IPS-20b (cell line): ENCODE measurements around the gene GPR143.

Source experiments
- H3K27ac ChIP-seq: one replicate; pipeline ENCODE4 v1.5.1; 2013; ENCODE audit warnings: low read length
- H3K27me3 ChIP-seq: 2 replicates; pipeline ENCODE4 v1.6.1; 2013; ENCODE audit warnings: mild to moderate bottlenecking, low read length, inconsistent platforms; ENCODE audit not compliant: insufficient read depth
- H3K36me3 ChIP-seq: 2 replicates; pipeline ENCODE4 v1.6.1; 2013; ENCODE audit warnings: low read depth, mild to moderate bottlenecking, inconsistent platforms, low read length, moderate library complexity; ENCODE audit not compliant: insufficient read depth
- H3K4me1 ChIP-seq: 2 replicates; pipeline ENCODE4 v1.6.1; 2013; ENCODE audit warnings: mild to moderate bottlenecking, control low read depth, inconsistent platforms, low read length, moderate library complexity; ENCODE audit not compliant: insufficient read depth
- H3K4me3 ChIP-seq: 2 replicates; pipeline ENCODE4 v1.5.1; 2013; ENCODE audit warnings: mild to moderate bottlenecking, low read length, inconsistent platforms
- H3K9ac ChIP-seq: 2 replicates; pipeline ENCODE4 v1.6.1; 2013; ENCODE audit warnings: low read depth, mild to moderate bottlenecking, inconsistent platforms, low read length, moderate library complexity
- H3K9me3 ChIP-seq: 2 replicates; pipeline ENCODE4 v1.6.1; 2013; ENCODE audit warnings: mild to moderate bottlenecking, low read depth, low read length, inconsistent platforms; ENCODE audit not compliant: insufficient read depth

The GPR143 gene

GRCh38 chrX:9681422-9681821 lies 84.2 kb downstream of the GPR143 start:
- H3K4me1 ChIP-seq = no peaks in the 10 kb centered on the region
- no peak overlapping the region for H3K27ac ChIP-seq
- no peaks in the 10 kb centered on the region for H3K36me3 ChIP-seq
- H3K9ac ChIP-seq = no peak overlapping the region
- no peaks in the 10 kb centered on the region for H3K27me3 ChIP-seq
- no peaks in the 10 kb centered on the region for H3K9me3 ChIP-seq
- H3K4me3 ChIP-seq = no peak overlapping the region

GRCh38 chrX:9681011-9681410 lies 84.6 kb downstream of the GPR143 start:
- Histone ChIP-seq H3K27ac (no peak overlapping the region), H3K4me3 (no peak overlapping the region), H3K27me3 (no peaks in the 10 kb centered on the region), H3K9me3 (no peaks in the 10 kb centered on the region), H3K4me1 (no peaks in the 10 kb centered on the region), H3K36me3 (no peaks in the 10 kb centered on the region), H3K9ac (no peak overlapping the region)

GRCh38 chrX:9678215-9678965 lies 87.3 kb downstream of the GPR143 start:
- Histone ChIP-seq H3K36me3 (no peaks in the 10 kb centered on the region), H3K27ac (no peak overlapping the region), H3K4me1 (no peaks in the 10 kb centered on the region), H3K27me3 (no peaks in the 10 kb centered on the region), H3K9me3 (no peaks in the 10 kb centered on the region), H3K4me3 (no peak overlapping the region), H3K9ac (no peak overlapping the region)

DNA sequence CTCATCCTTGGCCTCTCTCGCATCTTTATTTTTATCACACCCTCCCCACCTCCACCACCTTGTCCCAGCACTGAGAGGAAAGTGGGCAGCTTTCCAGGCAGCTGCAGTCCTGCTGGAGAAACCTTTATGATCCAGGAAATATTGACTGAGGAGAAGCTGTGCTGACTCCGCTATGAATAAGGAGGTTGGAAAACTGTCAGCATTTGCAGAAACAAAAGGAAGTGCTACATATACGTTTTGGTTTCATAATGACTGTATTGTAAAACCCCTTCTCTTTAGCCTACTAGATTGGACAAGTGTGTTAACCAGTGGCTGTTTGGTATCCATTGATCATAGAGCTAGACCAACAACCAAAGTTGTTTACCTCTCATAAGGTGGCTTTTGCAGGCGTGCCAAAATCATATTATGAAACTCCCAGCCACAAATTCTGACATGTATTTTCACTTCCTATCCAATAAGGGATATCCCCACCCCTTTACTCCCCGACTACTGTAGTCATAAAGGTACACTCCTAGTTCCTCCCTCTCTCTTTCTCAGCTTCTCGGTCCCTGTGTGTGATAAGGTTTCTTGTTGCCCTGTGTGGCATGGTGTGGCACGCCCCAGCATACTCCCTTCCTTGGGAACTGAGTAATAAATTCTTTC lies 88.4 kb downstream of the GPR143 start:
- Histone ChIP-seq H3K4me1 (no peaks in the 10 kb centered on the region), H3K9me3 (no peaks in the 10 kb centered on the region), H3K27me3 (no peaks in the 10 kb centered on the region), H3K27ac (no peak overlapping the region), H3K9ac (no peak overlapping the region), H3K4me3 (no peak overlapping the region), H3K36me3 (no peaks in the 10 kb centered on the region)

DNA sequence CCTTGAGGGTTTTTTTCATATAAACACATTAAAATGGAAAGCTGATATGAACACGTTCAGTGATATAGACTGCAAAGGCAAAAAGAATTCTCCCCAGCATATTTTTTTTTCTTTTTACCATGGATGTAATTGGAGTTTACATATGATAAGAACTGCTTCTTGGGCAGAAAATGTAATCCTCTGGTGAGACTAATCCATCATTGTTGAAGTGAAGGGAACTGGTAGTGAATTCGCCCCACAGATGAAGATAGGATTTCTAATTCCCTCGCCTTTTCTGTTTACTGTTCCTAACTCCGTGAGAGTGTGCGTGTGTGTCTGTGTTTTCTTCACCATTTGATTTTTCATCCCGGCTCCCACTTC lies 88.9 kb downstream of the GPR143 start:
- Histone ChIP-seq H3K9me3 (no peaks in the 10 kb centered on the region), H3K27ac (no peak overlapping the region), H3K4me3 (no peak overlapping the region), H3K27me3 (no peaks in the 10 kb centered on the region), H3K4me1 (no peaks in the 10 kb centered on the region), H3K36me3 (no peaks in the 10 kb centered on the region), H3K9ac (no peak overlapping the region)

DNA sequence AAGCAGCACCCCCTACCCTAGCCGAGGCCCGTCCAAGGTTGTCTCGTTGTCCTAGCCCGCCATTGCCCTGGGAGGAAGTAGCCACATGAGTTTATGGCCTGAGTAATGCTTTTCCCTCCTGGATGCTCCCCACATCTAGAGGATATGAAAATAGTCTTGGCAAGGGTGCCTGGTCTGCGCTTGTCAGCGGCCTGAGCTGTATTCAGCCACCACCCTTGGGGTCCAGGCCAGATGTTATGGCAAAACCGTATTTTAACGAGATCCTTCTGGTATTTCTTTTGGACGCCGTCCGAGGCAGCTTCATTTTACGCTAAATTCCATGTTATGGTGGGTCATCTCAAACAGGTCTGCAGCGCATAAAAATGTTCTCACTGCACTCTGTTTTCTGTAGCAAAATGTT lies 89.3 kb downstream of the GPR143 start:
- Histone ChIP-seq H3K9me3 (no peaks in the 10 kb centered on the region), H3K27me3 (no peaks in the 10 kb centered on the region), H3K4me1 (no peaks in the 10 kb centered on the region), H3K27ac (no peak overlapping the region), H3K9ac (no peak overlapping the region), H3K36me3 (no peaks in the 10 kb centered on the region), H3K4me3 (no peak overlapping the region)
